Endothelial cell of umbilical vein (primary cell): ENCODE data around the gene AHNAK2.

Source experiments
- POLR2A ChIP-seq: IDR thresholded peaks from 2 replicates; pipeline ENCODE4 v1.6.1; 2012; ENCODE audit warnings: low read depth, mild to moderate bottlenecking, control low read depth, low read length
- TF ChIP-seq, protein P1 (sequence below), 2 donors: IDR thresholded peaks; 1 replicate in 1 of 2; 2 replicates in 1 of 2; pipeline ENCODE4 v1.5.1; 2011; ENCODE audit warnings: low read length in 2 of 2, mild to moderate bottlenecking in 2 of 2, moderate library complexity in 2 of 2, control low read depth in 1 of 2, inconsistent platforms in 1 of 2, low read depth in 1 of 2; ENCODE audit not compliant: insufficient read depth in 1 of 2; ENCODE audit errors: extremely low read depth in 1 of 2
- TF ChIP-seq, protein P2 (sequence below): IDR thresholded peaks from 2 replicates; pipeline ENCODE4 v1.6.1; 2011; ENCODE audit not compliant: insufficient read depth, insufficient read length

DNA sequence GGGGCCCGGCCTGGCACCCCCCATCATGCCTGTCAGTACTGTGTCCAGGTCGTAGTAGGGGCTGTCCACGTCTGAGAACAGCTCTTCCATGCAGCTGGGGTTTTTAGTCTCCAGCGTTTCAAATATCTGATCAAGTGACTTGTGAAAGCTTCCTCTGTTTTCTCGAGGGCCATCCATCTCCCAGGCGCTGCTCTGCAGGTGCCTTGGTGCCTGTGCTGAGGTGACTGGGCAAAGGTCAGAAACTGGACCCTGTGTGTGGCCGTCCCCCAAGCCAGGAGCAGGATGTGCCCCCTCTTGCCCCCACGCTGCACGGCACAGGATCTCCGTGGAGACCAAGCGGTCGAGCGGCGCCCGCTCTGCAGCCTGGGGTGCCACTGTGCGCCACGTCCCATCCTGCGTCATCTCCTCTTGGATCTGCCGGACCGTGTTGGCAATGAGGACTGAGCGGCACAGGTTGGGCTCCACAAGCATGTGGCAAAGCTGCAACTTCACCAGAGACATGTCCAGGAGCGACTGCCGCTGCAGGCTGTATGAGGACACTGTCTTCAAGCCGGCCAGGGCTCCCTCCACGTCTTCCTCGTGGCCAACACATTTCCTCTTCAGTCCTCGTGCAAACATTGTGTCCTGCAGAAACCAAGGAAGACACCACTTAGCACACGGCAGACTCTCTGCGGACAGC, 33.3 kb upstream of the AHNAK2 start:
- TF ChIP-seq, protein P1, sequence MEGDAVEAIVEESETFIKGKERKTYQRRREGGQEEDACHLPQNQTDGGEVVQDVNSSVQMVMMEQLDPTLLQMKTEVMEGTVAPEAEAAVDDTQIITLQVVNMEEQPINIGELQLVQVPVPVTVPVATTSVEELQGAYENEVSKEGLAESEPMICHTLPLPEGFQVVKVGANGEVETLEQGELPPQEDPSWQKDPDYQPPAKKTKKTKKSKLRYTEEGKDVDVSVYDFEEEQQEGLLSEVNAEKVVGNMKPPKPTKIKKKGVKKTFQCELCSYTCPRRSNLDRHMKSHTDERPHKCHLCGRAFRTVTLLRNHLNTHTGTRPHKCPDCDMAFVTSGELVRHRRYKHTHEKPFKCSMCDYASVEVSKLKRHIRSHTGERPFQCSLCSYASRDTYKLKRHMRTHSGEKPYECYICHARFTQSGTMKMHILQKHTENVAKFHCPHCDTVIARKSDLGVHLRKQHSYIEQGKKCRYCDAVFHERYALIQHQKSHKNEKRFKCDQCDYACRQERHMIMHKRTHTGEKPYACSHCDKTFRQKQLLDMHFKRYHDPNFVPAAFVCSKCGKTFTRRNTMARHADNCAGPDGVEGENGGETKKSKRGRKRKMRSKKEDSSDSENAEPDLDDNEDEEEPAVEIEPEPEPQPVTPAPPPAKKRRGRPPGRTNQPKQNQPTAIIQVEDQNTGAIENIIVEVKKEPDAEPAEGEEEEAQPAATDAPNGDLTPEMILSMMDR (IDR thresholded peaks at IDR 0.05; ENCODE audit: extremely low read depth in 1 of 2, insufficient read depth in 1 of 2, low read depth in 1 of 2, low read length in 2 of 2): no peak
- TF ChIP-seq POLR2A: no peak
- TF ChIP-seq, protein P2, sequence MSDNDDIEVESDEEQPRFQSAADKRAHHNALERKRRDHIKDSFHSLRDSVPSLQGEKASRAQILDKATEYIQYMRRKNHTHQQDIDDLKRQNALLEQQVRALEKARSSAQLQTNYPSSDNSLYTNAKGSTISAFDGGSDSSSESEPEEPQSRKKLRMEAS: no peak
